OCI-LY1 (cell line): ENCODE data around the gene CTNNBL1.

Experiments
- H2AFZ ChIP-seq: fragments of 200-600 bp; sonication (generic), shearing (Covaris generic); 2 replicates; pipeline ENCODE4 v1.6.0; 2014; ENCODE audit warnings: antibody characterized with exemption, mild to moderate bottlenecking, low read length
- H3F3A ChIP-seq: fragments of 200-600 bp; sonication (generic), shearing (Covaris generic); 2 replicates; pipeline ENCODE4 v1.6.0; 2014; ENCODE audit warnings: mild to moderate bottlenecking, antibody characterized with exemption, low read length, moderate library complexity; ENCODE audit not compliant: insufficient read depth
- H3K27ac ChIP-seq: fragments of 200-600 bp; sonication (generic); 2 replicates; pipeline ENCODE4 v1.5.1; 2014; ENCODE audit warnings: low read length, mixed run types, mild to moderate bottlenecking, low read depth; ENCODE audit not compliant: poor library complexity, severe bottlenecking
- H3K27me3 ChIP-seq: fragments of 200-600 bp; sonication (generic); 2 replicates; pipeline ENCODE4 v1.6.0; 2014; ENCODE audit warnings: antibody characterized with exemption, mild to moderate bottlenecking, low read length, moderate library complexity; ENCODE audit not compliant: insufficient read depth
- H3K36me3 ChIP-seq: fragments of 200-600 bp; sonication (generic); 2 replicates; pipeline ENCODE4 v1.6.1; 2014; ENCODE audit warnings: mild to moderate bottlenecking, antibody characterized with exemption, low read length, moderate library complexity, mixed read lengths; ENCODE audit not compliant: insufficient read depth
- H3K4me1 ChIP-seq: fragments of 200-600 bp; sonication (generic); 2 replicates; pipeline ENCODE4 v1.5.1; 2014; ENCODE audit warnings: mild to moderate bottlenecking, low read length, moderate library complexity; ENCODE audit not compliant: insufficient read depth, severe bottlenecking
- H3K4me2 ChIP-seq: fragments of 200-600 bp; sonication (generic), shearing (Covaris generic); 2 replicates; pipeline ENCODE4 v1.6.1; 2014; ENCODE audit warnings: low read length
- H3K4me3 ChIP-seq: fragments of 200-600 bp; sonication (generic); 2 replicates; pipeline ENCODE4 v1.5.1; 2014; ENCODE audit warnings: low read length, low read depth, mild to moderate bottlenecking, mixed read lengths; ENCODE audit not compliant: poor library complexity, severe bottlenecking
- H3K79me2 ChIP-seq: fragments of 200-600 bp; shearing (Covaris generic); 2 replicates; pipeline ENCODE4 v1.6.1; 2016; ENCODE audit warnings: mixed run types, low read length, mixed read lengths; ENCODE audit not compliant: insufficient read depth
- H3K9ac ChIP-seq: fragments of 200-600 bp; sonication (generic), shearing (Covaris generic); 2 replicates; pipeline ENCODE4 v1.6.1; 2014; ENCODE audit warnings: mild to moderate bottlenecking, low read length, mixed read lengths
- H3K9me2 ChIP-seq: fragments of 200-600 bp; sonication (generic), shearing (Covaris generic); 2 replicates; pipeline ENCODE4 v1.6.1; 2014; ENCODE audit warnings: low read depth, mild to moderate bottlenecking, low read length, mixed read lengths
- H3K9me3 ChIP-seq: fragments of 200-600 bp; shearing (Covaris generic); 2 replicates; pipeline ENCODE4 v1.6.1; 2014; ENCODE audit warnings: low read length, mixed read lengths
- H4K20me1 ChIP-seq: fragments of 200-600 bp; sonication (generic), shearing (Covaris generic); 2 replicates; pipeline ENCODE4 v1.6.0; 2016; ENCODE audit warnings: mild to moderate bottlenecking, low read length; ENCODE audit not compliant: insufficient read depth
- EZH2 ChIP-seq: fragments of 200-600 bp; sonication (generic), shearing (Covaris generic); IDR thresholded peaks from 2 replicates; pipeline ENCODE4 v1.8.0; 2017; ENCODE audit warnings: borderline replicate concordance, mixed run types, mild to moderate bottlenecking, antibody characterized with exemption, low read length, moderate library complexity, mixed read lengths
- TF ChIP-seq, protein P1 (sequence below): fragments of 200-600 bp; sonication (generic), shearing (Covaris generic); IDR thresholded peaks from 2 replicates; pipeline ENCODE4 v1.5.1; 2017; ENCODE audit warnings: mild to moderate bottlenecking, antibody characterized with exemption, low read length, moderate library complexity, mixed read lengths

Gene CTNNBL1

DNA sequence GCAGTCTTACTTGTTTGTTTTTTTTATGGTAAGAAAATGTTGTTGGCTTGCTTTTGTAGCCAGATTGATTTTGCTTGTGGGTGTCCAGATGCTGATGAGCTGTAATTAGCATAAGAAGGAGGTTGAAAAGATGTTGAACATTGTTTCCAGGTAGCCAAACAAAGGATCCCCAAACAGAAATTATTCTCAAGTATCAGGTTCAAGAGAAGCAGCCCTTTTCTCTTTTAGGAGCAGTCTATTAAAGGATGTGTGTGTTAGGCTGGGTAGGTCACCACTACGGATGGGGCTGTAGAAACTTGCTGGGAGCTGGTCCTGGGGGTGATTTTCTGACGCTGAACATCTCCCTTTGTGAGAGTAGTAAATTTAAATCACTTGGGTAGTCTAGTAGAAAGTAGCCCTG, 122.2 kb downstream of the CTNNBL1 start:
- Histone ChIP-seq H3K27ac (no peak overlapping the region), H3K4me2 (no peak overlapping the region), H3K4me3 (no peak overlapping the region), H3K36me3 (no peaks in the 10 kb centered on the region), H3F3A (no peaks in the 10 kb centered on the region), H3K9me2 (no peaks in the 10 kb centered on the region), H3K27me3 (no peaks in the 10 kb centered on the region), H3K79me2 (no peaks in the 10 kb centered on the region), H3K4me1 (peaks cover 9% of the 10 kb centered on the region), H3K9ac (no peak overlapping the region), H3K9me3 (no peaks in the 10 kb centered on the region), H2AFZ (no peak overlapping the region), H4K20me1 (no peaks in the 10 kb centered on the region)
- TF ChIP-seq, protein P1, sequence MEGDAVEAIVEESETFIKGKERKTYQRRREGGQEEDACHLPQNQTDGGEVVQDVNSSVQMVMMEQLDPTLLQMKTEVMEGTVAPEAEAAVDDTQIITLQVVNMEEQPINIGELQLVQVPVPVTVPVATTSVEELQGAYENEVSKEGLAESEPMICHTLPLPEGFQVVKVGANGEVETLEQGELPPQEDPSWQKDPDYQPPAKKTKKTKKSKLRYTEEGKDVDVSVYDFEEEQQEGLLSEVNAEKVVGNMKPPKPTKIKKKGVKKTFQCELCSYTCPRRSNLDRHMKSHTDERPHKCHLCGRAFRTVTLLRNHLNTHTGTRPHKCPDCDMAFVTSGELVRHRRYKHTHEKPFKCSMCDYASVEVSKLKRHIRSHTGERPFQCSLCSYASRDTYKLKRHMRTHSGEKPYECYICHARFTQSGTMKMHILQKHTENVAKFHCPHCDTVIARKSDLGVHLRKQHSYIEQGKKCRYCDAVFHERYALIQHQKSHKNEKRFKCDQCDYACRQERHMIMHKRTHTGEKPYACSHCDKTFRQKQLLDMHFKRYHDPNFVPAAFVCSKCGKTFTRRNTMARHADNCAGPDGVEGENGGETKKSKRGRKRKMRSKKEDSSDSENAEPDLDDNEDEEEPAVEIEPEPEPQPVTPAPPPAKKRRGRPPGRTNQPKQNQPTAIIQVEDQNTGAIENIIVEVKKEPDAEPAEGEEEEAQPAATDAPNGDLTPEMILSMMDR: no peak
- no peak for TF ChIP-seq EZH2

DNA sequence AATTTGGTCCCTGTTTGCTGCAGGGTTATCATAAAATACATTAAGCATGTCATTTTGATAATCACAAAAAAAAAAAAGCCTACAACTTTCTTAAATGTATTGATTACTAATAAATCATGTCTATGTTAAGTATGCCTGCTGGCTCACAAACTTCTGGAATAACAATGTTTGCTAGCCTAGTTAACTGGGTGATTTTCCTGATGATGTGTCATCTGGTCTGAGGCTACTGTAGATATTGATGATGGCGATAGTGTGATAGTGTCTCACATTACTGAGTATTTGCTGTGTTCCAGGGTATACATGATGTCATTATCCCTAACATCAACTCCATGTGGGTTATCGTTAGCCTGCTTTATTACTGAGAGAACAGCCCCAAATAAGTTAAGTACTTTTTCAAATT, 122.9 kb downstream of the CTNNBL1 start:
- H3K79me2 ChIP-seq: no peaks in the 10 kb centered on the region
- H3K27ac ChIP-seq: no peak overlapping the region
- H3K36me3 ChIP-seq: no peaks in the 10 kb centered on the region
- H4K20me1 ChIP-seq: no peaks in the 10 kb centered on the region
- H3K9me2 ChIP-seq: no peaks in the 10 kb centered on the region
- H2AFZ ChIP-seq: no peak overlapping the region
- no peaks in the 10 kb centered on the region for H3K9me3 ChIP-seq
- H3K4me3 ChIP-seq: no peak overlapping the region
- H3K4me2 ChIP-seq: no peak overlapping the region
- H3K27me3 ChIP-seq: no peaks in the 10 kb centered on the region
- peaks cover 9% of the 10 kb centered on the region for H3K4me1 ChIP-seq
- no peak for TF ChIP-seq EZH2
- TF ChIP-seq, protein P1: no peak
- no peak overlapping the region for H3K9ac ChIP-seq
- H3F3A ChIP-seq: no peaks in the 10 kb centered on the region

DNA sequence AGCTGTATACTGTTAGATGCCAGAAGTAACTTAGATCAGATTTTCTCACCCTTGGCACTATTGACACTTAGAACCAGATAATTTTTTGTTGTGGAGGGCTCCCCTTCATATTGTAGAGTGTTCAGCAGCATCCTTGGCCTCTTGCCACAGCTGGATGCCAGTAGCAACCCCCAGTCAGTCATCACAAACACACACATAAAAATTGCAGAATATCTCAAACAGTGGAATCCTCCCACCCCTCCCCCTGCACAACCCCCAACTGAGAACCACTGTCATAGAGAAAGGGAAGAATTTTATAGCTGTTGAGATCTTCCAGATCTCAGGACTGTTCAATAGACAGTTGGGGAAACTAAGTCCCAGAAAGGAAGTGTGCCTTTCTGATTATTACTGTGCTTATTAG, 127.9 kb downstream of the CTNNBL1 start:
- no peak overlapping the region for H3K27ac ChIP-seq
- no peaks in the 10 kb centered on the region for H3K9me3 ChIP-seq
- no peaks in the 10 kb centered on the region for H3K4me1 ChIP-seq
- no peak overlapping the region for H3K4me3 ChIP-seq
- H4K20me1 ChIP-seq: no peaks in the 10 kb centered on the region
- H3K9me2 ChIP-seq: no peaks in the 10 kb centered on the region
- no peaks in the 10 kb centered on the region for H3K27me3 ChIP-seq
- no peak overlapping the region for H2AFZ ChIP-seq
- no peaks in the 10 kb centered on the region for H3F3A ChIP-seq
- no peak overlapping the region for H3K9ac ChIP-seq
- H3K4me2 ChIP-seq: no peak overlapping the region
- H3K79me2 ChIP-seq: no peaks in the 10 kb centered on the region
- no peaks in the 10 kb centered on the region for H3K36me3 ChIP-seq
- TF ChIP-seq EZH2: no peak
- TF ChIP-seq, protein P1: no peak
